Coronary artery (tissue), 2 donors: Measurements from ENCODE around the gene SMAD3.

Source experiments
- DNase-seq: peaks from one replicate; pipeline ENCODE4 v3.0.0-alpha.2; 2017; ENCODE audit warnings: low spot score
- H3K27ac ChIP-seq, 2 donors: fragments of 200-600 bp; sonication (generic); one replicate each; pipeline ENCODE4 v1.5.1; 2016 to 2019
- H3K4me3 ChIP-seq: fragments of 200-600 bp; sonication (generic); 2 replicates; pipeline ENCODE4 v1.5.1; 2016; ENCODE audit warnings: mild to moderate bottlenecking, moderate library complexity
- TF ChIP-seq, protein P1 (sequence below): fragments of 200-600 bp; sonication (generic); IDR thresholded peaks from one replicate; pipeline ENCODE4 v1.5.1; 2019; ENCODE audit warnings: antibody characterized with exemption

SMAD3 gene

DNA sequence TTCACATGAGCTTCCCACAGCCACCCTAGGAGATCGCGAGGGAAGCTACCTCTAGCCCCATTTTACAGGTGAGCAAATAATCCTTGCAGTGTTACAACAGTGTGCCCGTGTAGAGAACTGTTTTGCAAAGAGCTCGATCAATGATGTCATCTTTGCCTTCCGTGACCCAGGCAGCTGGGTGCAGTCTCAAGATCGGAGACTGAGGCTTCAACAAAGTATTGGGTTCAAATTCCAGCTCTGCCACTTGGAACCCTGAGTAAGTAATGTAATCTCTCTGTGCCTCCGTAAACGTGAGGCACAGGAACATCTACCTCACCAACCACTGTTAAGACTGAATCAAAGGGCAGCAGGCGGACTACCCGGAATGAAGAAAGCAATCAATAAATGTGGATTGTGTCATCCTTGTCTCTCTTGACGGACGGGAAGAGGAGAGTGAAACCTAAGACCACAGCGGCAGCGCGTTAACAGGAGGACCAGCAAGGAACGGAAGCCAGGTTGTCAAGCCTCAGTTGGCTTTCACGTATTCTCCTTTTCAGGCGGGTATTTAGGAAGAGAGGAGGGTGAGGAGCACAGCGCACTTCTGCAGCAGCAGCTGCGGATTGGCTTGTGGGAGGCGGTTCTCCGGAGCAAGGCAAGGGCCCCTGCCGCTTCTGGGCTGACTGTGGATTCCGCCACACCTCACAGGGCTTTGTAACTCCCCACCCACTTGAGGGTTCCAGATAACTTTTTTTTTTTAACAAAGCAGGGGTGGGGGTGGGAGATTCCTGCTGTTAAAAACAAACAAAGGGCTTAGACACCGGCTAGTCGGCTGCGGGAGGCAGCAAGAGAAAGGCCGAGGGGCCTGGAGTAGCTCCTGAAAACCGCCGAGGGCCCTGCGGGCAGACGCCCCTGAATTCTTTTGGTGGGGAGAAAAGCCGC is 1.5 kb upstream of the SMAD3 start:
- TF ChIP-seq, protein P1, sequence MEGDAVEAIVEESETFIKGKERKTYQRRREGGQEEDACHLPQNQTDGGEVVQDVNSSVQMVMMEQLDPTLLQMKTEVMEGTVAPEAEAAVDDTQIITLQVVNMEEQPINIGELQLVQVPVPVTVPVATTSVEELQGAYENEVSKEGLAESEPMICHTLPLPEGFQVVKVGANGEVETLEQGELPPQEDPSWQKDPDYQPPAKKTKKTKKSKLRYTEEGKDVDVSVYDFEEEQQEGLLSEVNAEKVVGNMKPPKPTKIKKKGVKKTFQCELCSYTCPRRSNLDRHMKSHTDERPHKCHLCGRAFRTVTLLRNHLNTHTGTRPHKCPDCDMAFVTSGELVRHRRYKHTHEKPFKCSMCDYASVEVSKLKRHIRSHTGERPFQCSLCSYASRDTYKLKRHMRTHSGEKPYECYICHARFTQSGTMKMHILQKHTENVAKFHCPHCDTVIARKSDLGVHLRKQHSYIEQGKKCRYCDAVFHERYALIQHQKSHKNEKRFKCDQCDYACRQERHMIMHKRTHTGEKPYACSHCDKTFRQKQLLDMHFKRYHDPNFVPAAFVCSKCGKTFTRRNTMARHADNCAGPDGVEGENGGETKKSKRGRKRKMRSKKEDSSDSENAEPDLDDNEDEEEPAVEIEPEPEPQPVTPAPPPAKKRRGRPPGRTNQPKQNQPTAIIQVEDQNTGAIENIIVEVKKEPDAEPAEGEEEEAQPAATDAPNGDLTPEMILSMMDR = no peak
- no peak for DNase-seq
- Histone ChIP-seq H3K27ac (peak overlapping the region in 1 of 2 donors; percentile 95), H3K4me3 (no peak overlapping the region)

DNA sequence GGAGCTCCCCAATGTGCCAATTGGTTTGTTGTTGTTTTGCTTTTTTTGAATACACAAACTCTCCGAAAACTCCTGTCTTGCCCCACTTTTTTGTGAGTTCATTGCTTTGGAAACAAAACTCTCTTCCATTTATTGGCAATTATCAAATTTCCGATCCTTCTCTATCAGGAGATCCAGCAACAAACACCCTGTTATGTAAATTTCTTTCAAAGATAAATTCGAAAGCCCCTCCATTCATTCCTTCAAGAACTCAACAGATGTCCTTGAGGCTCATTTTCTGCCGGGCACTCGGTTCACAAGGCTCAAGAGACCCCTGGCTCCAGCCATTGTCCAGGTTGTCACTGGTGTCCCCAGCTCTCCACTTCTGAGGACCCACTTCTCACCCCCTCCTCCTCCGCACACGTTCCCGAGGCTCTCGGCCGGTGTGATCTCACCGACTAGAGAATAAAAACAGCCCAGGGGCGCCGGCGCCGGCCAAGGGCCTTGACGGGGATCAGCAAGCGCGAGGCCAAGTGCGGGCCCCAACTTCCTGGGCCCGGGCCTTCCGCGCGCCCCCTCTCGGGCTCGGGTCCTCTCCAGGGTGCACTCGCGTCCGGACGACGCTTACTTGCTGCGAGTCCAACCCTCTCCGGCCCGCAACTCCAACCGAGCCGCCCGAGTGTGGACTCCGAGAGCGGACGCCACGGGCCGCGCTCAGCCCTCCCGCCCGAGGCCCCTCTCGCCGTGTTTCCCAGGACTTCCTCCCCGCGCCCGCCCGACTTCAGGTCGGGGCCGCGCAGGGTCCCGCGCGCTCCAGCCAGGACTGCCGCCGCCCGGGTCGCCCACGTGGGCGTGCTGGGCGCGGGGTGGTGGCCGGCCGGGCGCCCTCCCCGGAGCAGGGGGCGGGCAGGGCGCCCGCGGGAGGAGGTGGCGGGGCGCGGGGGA is 533 bp upstream of the SMAD3 start:
- Histone ChIP-seq H3K4me3 (peak overlapping the region; percentile 94), H3K27ac (peak overlapping the region; percentile 88 to 95)
- DNase-seq = peak; percentile 82
- TF ChIP-seq, protein P1 = no peak

DNA sequence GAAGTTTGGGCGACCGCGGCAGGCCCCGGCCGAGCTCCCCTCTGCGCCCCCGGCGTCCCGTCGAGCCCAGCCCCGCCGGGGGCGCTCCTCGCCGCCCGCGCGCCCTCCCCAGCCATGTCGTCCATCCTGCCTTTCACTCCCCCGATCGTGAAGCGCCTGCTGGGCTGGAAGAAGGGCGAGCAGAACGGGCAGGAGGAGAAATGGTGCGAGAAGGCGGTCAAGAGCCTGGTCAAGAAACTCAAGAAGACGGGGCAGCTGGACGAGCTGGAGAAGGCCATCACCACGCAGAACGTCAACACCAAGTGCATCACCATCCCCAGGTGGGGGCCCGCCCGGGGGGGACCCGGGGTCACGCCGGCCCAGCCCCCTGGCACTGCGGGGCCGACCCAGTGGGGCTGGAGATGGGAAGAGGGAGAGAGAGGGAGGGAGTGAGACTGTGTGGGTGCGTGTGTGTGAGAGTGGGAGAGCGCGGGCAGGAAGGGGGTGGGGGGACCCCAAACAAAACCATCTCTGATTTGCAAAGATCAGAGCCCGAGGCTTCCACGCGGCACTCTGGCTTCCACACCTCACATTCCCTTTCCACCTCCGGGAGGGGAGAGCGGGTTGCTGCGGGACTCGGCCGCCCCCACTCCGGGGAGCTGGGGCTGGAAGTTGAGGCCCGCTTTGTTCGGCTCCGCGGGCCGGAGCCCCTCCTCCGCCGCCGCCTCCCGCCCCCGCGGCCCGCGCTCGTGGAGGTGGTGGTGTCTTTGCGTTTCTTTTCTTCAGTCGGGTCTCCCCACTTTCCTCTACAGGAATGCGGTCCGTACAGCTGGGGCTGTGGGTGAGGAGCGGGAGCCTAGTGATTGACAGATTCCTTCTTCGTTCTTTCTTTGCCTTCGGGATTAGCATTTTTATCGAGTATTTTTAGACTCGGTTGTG is 898 bp downstream of the SMAD3 start:
- DNase-seq = no peak
- H3K27ac ChIP-seq = peak overlapping the region; percentile 88 to 95
- TF ChIP-seq, protein P1 = no peak
- H3K4me3 ChIP-seq = peak overlapping the region; percentile 94

DNA sequence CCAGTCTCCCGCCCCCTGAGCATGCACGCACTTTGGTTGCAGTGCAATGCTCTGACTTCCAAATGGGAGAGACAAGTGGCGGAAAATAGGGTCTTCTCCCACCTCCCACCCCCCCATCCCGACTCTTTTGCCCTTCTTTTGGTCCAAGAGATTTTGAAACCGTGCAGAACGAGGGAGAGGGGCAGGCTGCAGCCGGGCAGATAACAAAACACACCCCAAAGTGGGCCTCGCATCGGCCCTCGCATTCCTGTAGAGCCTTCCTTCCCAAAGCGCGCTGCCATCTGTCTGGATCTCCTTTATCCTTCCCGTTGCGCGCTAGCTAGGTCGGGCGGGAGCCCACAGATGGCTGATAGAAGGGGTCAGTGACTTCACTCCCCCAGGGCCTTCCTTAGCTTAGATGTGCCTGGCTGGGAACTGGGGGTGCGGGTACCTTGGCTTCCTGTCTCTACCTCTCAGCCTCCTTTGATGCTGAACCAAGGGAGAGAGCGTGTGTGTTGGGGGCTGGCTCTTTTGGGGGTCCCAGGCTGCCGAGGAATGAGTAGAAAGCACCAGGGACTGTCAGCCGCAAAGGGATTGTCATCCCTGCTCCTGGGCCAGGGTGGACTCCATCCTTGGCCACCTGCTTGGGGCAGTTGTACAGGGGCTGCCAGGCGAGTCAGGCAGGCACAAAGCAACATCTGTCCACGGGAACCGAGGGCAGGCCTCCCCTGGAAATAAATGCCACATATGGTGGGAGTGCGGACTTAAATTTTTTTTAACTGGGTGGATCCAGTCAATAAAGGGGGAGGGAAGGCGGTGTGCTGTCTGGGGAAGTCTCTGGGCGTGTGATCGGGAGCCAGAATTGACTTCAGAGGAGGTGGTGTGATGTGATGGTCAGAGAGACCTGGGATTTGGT is 1.8 kb downstream of the SMAD3 start:
- TF ChIP-seq, protein P1 = no peak
- no peak for DNase-seq
- Histone ChIP-seq H3K27ac (peak overlapping the region; percentile 88 to 95), H3K4me3 (peak overlapping the region; percentile 94)

DNA sequence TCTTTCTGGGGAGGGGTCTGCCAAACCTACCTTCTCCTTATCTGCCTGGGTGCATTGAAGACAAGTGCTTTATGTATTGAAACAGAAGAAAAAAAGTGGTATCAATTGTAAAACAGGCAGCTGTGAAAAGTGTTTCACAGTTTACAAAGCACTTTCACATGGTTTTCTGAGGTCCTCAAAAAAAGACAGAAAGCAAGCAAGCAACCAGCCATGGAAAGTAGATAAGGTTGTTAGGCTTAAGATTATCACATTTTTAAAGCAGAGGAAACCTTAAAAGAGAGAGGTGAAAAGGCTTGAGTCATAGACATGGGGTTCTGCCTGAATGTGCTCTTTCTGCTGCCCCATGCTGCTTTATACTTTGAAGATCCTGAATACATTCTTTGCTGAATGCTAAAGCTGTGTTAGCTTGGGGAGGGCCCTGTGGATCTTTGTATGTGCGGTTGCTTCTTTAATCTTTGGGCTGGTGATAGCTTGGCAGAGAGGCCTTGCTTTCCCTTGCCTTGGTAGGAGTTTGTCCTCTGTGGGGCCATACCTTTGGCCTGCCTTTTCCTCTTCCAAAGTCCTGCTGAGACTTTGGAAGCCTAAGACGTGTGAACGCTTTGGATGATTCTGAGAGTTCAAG is 2.6 kb downstream of the SMAD3 start:
- TF ChIP-seq, protein P1 = no peak
- Histone ChIP-seq H3K27ac (peak overlapping the region; percentile 88 to 95), H3K4me3 (peak overlapping the region; percentile 94)
- DNase-seq = no peak
